ENCODE measurements around the gene SIPA1L3. TPM values are rescaled to one million over a fixed set of nuclear protein-coding genes. Genes with fewer than 3 reads are reported as not detected.
A peak's percentile ranks its signal among the peaks of the same experiment; 100 is the strongest.

SIPA1L3 gene
- total and polyA plus RNA-seq, 4 donors = 9.6 to 50.5 (median 27.6) TPM

- H3K4me1 ChIP-seq (ENCODE audit: control insufficient read depth in 5 of 5, insufficient read depth in 5 of 5, low read length in 5 of 5) = peaks cover 0 to 4% (median 0%) of the 10 kb centered on the region in 5 donors
- H3K9ac ChIP-seq (ENCODE audit: insufficient read depth in 1 of 2, low read length in 2 of 2) = no peak overlapping the region
- H3K36me3 ChIP-seq (ENCODE audit: control insufficient read depth in 4 of 4, insufficient read depth in 4 of 4, low read length in 4 of 4) = no peaks in the 10 kb centered on the region
- WGBS, 2 donors = 77 to 86% methylated on average over 13 of the region's 13 CpGs
- ATAC-seq (ENCODE audit: insufficient read depth, low FRiP score) (no peak), DNase-seq (peak in 1 of 3 donors; percentile 17)
- no peaks in the 10 kb centered on the region for H3K27me3 ChIP-seq (ENCODE audit: control insufficient read depth in 3 of 3, insufficient read depth in 3 of 3, low read length in 2 of 3)
- H3K4me3 ChIP-seq = no peak overlapping the region
- H3K9me3 ChIP-seq (ENCODE audit: control insufficient read depth in 4 of 4, insufficient read depth in 3 of 4, low read length in 3 of 4) = no peaks in the 10 kb centered on the region
- no peak for TF ChIP-seq CTCF (IDR thresholded peaks at IDR 0.05; ENCODE audit: control extremely low read depth, extremely low read depth)
- peak overlapping the region in 1 of 2 donors; percentile 10 for H3K27ac ChIP-seq (ENCODE audit: low read depth in 1 of 2, low read length in 1 of 2)
These were observed 82.0 kb downstream of the SIPA1L3 start for GRCh38 chr19:37988758-37989635.

- ATAC-seq (ENCODE audit: insufficient read depth, low FRiP score) = no peak
- no peaks in the 10 kb centered on the region for H3K36me3 ChIP-seq (ENCODE audit: control insufficient read depth in 4 of 4, insufficient read depth in 4 of 4, low read length in 4 of 4)
- TF ChIP-seq CTCF (IDR thresholded peaks at IDR 0.05; ENCODE audit: control extremely low read depth, extremely low read depth) = no peak
- H3K9me3 ChIP-seq (ENCODE audit: control insufficient read depth in 4 of 4, insufficient read depth in 3 of 4, low read length in 3 of 4) = no peaks in the 10 kb centered on the region
- H3K9ac ChIP-seq (ENCODE audit: insufficient read depth in 1 of 2, low read length in 2 of 2) = no peak overlapping the region
- H3K27ac ChIP-seq (ENCODE audit: low read depth in 1 of 2, low read length in 1 of 2) = peak overlapping the region in 1 of 2 donors; percentile 55
- H3K4me3 ChIP-seq = no peak overlapping the region
- WGBS, 2 donors = 65 to 69% methylated on average over 7 of the region's 7 CpGs
- peaks cover 0 to 4% (median 0%) of the 10 kb centered on the region in 5 donors for H3K4me1 ChIP-seq (ENCODE audit: control insufficient read depth in 5 of 5, insufficient read depth in 5 of 5, low read length in 5 of 5)
- H3K27me3 ChIP-seq (ENCODE audit: control insufficient read depth in 3 of 3, insufficient read depth in 3 of 3, low read length in 2 of 3) = no peaks in the 10 kb centered on the region
- no peak for DNase-seq
These were observed 82.8 kb downstream of the SIPA1L3 start for GRCh38 chr19:37989855-37990254.

GRCh38 chr19:37990362-37990761, 83.4 kb downstream of the SIPA1L3 start:
- no peaks in the 10 kb centered on the region for H3K9me3 ChIP-seq (ENCODE audit: control insufficient read depth in 4 of 4, insufficient read depth in 3 of 4, low read length in 3 of 4)
- DNase-seq = no peak
- no peaks in the 10 kb centered on the region for H3K27me3 ChIP-seq (ENCODE audit: control insufficient read depth in 3 of 3, insufficient read depth in 3 of 3, low read length in 2 of 3)
- TF ChIP-seq CTCF (IDR thresholded peaks at IDR 0.05; ENCODE audit: control extremely low read depth, extremely low read depth) = no peak
- no peaks in the 10 kb centered on the region for H3K36me3 ChIP-seq (ENCODE audit: control insufficient read depth in 4 of 4, insufficient read depth in 4 of 4, low read length in 4 of 4)
- no peak for ATAC-seq (ENCODE audit: insufficient read depth, low FRiP score)
- no peak overlapping the region for H3K4me3 ChIP-seq
- H3K4me1 ChIP-seq (ENCODE audit: control insufficient read depth in 5 of 5, insufficient read depth in 5 of 5, low read length in 5 of 5) = peaks cover 0 to 4% (median 0%) of the 10 kb centered on the region in 5 donors
- 77 to 91% methylated on average over 10 of the region's 10 CpGs for WGBS, 2 donors
- H3K27ac ChIP-seq (ENCODE audit: low read depth in 1 of 2, low read length in 1 of 2) = peak overlapping the region in 1 of 2 donors; percentile 55
- no peak overlapping the region for H3K9ac ChIP-seq (ENCODE audit: insufficient read depth in 1 of 2, low read length in 2 of 2)

Measured in lung (tissue), 12 donors.